NCI-H524 treated with DMSO at 0.1 percent for 48 hours (cell line): Measurements from ENCODE around the gene CLGN.
A peak's percentile ranks its signal among the peaks of the same experiment; 100 is the strongest.

Experiments used
- DNase-seq: peaks from one replicate; lab custom pipeline; 2025; lab: John Stamatoyannopoulos, UW

Gene CLGN

GRCh38 chr4:140382732-140383131 lies 44.7 kb downstream of the CLGN start:
- DNase-seq = no peak

DNA sequence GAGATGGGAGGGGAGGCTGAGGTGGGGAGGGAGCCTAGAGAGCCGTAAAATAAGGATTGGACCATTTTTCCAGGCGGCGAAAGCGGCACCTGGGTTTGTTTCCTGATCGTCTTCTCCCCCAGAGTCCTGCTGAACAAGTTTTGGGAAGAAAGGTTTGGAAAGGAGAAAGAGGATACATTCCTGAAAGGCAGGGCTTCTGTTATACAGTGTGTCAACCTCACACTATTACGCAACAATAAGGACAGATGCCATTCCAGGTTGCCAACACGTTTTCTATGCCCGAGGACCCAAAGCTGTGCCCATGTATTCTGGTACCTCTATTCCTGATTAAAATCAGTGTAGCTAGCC lies 53.3 kb downstream of the CLGN start:
- no peak for DNase-seq

DNA sequence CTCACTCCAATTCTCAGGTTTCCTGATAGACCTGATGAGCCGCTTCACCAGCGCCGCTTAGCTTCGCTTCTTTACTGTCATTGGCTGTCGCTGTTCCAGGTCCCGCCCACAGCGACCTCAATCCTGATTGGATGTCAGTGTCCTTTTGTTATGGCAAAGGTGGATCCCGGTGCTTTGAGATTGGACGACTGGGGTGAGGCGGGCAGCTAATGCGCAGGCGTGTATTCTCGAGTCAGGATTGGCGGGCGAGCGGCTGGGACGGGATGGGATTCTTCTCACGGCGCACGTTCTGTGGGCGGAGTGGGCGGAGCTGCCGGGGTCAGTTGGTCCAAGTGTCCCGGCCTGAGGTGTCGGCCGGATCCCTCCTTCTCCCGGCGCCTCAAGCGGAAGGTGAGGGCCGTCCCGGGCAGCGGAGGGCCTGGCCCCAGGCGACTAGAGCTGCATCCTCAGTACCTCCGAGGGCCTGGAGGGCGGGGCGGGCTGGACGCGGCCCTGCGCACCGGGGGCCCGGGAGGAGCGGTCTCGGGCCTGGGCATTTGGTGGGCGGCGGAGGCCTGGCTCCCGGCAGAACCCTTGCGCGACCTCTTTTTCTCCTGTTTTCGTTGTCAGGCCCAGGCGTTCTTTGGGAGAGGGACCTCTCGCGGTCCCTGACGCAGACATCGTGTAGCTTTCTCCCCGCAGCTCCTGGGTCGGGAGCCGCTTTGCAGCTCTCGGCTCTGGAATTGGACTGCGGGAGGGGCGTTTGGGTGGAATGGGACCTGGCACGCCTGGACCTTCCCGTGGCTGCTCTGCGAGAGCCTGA lies 53.9 kb downstream of the CLGN start, which contains the start of gene SCOC:
Gene SCOC (plus strand): TSS at position 319 of the 802 bp plus-strand sequence. CDS start 5,525 bp downstream, outside the sequence.
- DNase-seq = peak; percentile 90

DNA sequence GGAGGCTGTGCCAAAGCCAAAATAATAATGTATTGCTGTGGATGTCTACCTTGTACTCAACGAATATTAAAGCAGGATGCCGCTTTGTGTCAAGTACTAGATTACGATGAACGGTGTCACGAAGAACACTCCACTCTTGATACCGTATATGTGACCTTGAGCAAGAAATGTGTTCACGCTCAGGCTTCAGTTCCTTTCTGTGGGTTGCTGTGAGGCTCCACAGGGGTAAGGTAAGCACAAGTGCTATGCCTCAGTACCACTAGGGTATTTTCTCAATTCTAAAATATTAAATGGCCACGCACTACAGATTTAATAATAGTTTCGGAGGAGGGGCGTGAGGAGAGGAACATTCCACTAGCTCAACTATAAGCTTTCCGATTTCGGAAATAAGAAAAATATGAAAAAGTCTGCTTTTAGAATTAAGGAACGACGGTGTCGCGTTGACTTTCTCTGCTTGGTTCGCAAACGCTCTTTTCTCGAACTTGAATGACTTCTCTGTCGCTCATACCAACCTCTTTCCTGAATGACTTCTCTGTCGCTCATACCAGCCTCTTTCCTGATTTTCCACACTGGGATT lies 54.6 kb downstream of the CLGN start:
- DNase-seq = no peak

DNA sequence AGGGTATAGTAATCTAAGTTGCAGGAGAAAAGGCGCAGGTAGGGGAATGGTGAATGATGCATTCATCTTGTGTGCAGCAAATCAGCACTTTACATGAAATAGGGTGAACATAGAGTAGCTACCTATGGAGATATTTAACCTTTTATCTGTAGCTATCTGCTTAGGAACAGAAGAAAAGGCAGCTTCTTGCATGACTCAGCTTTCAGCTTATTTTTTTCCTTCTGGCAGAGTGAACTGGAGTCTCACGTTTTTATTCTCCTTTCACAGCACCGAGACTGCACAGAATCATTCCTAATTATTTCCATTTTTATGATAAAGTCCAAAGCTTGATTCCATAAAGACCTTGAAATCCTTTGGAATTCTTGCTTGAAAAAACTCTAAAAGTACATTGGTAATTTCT lies 58.8 kb downstream of the CLGN start:
- no peak for DNase-seq

DNA sequence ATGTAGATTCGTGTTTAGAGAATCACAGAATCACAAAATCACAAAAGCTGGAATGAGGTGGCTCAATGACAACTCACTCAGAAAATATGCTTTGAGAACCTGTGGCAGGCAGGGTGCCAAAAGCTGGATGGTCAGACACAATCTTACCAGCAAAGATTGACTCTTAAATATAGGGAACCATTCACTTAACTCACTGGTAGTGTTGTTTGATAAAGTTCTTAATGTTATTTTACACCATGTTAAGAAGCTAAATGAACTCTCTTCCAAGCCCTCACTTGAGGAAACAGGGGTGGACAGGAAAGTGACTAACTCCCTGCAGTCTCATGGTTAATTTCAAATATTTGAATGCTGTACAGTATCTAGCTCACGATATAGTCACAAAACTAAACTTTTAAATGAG lies 59.7 kb downstream of the CLGN start:
- DNase-seq = no peak

DNA sequence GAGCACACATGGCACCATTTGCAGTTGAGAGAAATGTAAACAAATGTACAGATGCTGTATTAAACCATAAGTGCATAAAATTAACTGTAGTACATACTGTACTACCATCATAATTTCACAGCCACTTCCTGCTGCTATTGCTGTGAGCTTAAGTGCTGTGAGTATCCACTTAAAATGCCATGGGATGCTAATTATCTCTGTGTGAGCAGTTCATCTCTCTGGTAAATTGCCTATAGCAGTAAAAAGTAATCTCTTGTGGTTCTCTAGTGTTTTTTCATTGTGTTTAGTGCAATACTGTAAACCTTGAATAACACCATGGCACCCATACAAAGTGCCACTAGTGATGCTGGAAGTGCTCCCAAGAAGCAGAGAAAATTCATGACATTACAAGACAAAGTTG lies 63.9 kb downstream of the CLGN start:
- peak; percentile 25 for DNase-seq

DNA sequence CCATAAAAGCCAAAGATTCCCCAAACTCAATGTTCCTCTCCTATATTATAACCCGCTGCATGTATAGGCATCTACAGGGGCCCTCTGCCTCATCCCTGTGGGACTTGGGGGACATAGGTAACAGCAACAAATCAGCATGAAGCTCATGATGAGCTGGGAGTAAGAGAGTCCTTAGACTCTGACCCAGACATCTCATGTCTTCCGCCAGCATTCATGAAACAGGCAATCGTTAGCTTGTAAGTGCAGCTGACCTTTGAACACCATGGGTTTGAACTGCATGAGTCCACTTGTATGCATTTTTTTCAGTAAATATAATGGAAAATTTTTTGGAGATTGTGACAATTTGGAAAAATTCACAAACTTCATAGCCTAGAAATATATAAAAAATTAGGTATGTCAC lies 64.4 kb downstream of the CLGN start:
- DNase-seq = no peak

GRCh38 chr4:140361099-140361498 lies 66.3 kb downstream of the CLGN start:
- DNase-seq = no peak

- peak; percentile 40 for DNase-seq
These were observed 67.7 kb downstream of the CLGN start for GRCh38 chr4:140359562-140360427.

- no peak for DNase-seq
These were observed 69.2 kb downstream of the CLGN start for GRCh38 chr4:140358281-140358680.

GRCh38 chr4:140357868-140358267 lies 69.6 kb downstream of the CLGN start:
- DNase-seq = no peak

- DNase-seq = no peak
These were observed 72.2 kb downstream of the CLGN start for GRCh38 chr4:140355288-140355687.

DNA sequence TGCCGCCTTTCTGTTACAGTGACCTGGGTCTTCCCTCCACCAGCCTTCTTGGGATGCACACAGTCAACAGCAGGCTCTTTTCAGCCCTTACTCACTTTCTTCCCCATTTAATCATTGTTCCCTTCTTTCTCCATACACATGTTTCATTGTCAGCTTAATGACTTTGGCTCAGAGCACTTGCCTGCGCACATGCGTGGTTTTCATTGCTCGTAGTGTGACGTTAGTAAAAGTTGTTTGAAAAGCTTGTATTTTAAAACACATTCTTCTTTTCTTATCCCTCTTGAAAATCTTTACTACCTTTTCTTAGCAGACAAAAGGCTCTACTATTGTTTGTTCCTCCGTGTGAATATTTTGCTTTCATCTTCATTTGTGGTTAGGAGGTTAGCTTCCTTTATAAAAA lies 73.7 kb downstream of the CLGN start:
- no peak for DNase-seq

DNA sequence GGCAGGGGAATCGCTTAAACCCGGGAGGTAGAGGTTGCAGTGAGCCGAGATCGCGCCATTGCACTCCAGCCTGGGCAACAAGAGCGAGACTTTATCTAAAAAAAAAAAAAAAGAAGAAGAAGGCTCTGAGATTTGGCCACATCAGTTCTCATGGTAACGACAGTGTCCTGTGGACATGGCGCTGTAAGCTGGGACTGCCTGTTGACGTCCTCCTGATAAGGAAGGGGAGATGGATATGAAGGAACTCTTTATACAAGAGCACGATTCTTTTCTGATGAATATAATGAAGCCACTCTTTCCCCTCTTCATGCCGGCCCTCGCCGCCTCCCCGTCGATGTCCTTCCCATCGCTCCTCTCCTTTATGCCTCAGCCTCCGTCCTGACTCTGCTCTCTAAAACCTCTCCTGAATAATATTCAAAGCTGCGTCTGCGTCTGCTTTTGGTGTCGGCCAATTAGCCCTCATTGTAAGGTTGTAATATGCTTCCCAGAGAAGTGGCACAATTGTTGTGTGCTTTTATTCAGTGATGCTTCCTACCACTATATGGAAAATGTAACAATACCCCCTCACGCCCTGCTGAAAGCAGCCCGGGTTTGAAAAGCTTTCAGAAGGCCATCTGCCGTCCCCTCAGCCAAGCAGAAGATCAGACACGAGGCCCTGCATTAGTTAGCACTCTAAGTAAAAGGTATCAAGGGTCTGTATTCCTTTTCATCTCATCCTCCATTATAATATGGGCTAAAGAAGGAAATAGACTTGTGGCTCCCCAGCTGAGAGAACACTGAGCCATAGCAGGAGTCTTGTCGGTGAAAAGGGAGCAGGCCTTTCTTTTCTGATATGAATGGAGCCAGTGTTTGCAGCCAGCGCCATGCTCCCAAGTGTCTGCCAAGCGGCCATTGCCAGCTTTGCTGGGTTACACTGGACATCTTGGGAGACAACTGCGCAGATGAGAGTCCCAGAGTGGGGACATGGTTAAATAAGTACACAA lies 76.1 kb downstream of the CLGN start:
- DNase-seq = no peak

- no peak for DNase-seq
These were observed 77.6 kb downstream of the CLGN start for GRCh38 chr4:140349816-140350215.

- DNase-seq = no peak
These were observed 81.3 kb downstream of the CLGN start for GRCh38 chr4:140346136-140346535.

GRCh38 chr4:140344621-140345020 lies 82.8 kb downstream of the CLGN start:
- DNase-seq = no peak

DNA sequence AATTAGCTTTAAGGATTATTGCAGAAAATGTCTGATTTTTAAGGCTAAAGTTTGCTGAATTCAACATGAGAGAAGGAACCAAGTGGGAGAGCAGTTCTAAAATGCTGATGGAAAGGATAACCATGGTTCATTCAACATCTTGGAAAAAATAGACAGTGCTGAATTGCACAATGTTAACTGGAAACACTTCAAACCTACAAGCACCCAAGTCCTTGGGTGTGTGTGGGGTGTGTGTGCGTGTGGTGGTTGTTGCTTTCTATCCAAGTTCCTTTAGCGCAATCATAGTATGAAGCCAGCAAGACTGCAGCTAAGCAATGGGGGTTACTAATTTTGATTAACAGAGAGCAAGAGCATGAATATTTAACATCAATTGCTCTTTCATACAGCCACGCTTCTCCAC lies 83.3 kb downstream of the CLGN start:
- no peak for DNase-seq

GRCh38 chr4:140343303-140343702 lies 84.1 kb downstream of the CLGN start:
- no peak for DNase-seq

DNA sequence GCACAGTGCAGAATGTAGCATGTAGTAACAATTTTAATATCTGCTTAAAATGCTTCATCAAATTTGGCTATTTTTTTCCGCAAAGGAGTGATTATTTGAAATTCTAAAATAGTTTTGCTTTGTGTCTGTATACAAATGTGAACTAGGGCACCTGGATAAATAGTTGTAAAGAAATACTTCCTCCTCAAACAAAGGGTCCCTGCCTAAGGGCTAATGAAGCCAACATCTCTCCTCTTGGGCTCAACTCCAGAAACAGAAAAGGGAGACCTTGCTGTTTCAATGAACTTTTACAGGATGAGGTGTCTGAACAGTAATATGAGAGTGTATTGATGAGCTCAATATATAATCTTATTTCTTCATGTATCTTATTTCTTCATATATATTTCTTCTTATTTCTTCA lies 84.8 kb downstream of the CLGN start:
- DNase-seq = no peak
